GM18505 (cell line): ENCODE results near the gene PRDM16.

Experiments
- ATAC-seq: cut with Tn5 transposase; IDR thresholded peaks from one replicate; pipeline ENCODE4 v1.9.1; 2021; ENCODE audit not compliant: unreplicated experiment
- POLR2A ChIP-seq: IDR thresholded peaks from 4 replicates; pipeline ENCODE4 v1.6.1; 2011; ENCODE audit warnings: borderline replicate concordance; ENCODE audit not compliant: insufficient read depth, insufficient read length; ENCODE audit errors: extremely low read depth

PRDM16 gene

DNA sequence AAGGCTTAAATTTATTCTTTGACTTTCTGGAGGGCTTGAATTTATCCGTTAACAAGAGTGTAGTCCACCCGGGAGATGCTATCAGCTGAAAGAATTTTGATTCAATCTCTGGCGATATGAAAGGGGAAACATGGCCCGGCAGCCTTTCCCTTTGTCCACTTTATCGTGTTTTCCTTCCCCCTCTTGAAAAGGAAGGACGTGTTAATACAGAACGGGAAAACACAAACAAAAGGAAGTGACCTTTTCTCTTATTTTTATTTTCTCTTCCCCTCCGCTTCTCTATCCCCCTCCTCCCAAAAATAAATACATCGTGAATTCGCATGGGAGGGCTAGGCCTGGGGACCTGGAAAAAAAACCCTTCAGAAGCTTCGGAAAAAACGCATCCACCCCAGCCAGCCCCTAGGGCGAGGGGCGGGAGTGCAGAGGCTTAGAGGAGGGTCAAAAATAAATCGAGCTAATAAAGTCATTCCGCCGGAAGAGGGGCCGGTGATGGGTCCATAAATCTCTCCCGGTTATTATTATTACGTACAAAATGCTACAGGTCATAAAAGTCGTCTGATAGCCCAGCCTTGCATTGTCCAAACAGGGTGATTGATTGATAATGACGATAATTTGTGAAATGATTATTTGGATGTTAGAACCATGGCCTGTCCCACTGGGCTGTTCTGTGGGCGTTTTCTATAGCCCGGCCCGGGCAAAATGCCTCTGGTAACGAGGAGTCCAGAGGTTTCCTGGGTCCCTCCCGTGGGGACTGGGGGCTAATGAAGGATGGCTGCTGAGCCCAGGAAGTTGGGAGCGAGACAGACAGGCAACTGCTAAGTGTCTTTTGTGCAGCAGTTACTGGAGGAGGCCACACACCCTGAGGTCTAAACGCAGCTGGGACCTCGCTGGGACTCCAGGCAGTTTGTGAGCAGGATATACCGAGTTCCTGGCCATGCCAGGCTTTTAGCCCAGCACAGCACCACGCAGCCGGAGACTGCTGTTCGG, 179.4 kb downstream of the PRDM16 start:
- no peak for ATAC-seq
- no peak for TF ChIP-seq POLR2A

DNA sequence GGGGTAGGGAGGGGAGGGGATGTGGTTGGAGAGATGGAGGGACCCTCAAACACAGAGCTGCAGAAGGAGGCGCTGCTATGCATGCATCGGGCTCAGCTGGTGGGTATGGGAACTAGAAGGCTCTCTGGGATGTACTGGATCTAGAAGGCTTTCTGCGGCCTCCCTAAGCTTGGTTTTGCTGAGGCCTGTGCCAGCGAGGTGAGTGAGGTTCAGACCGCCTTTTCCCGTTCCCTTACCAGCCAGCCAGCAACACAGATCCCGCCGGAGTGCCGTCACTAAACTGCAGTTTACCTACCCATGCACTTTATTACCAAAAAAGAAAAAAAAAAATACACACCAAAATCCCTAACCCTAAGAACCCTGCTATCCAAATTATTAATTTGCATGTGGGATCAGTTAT, 180.2 kb downstream of the PRDM16 start:
- no peak for TF ChIP-seq POLR2A
- no peak for ATAC-seq

GRCh38 chr1:3249631-3250501, 180.9 kb downstream of the PRDM16 start:
- TF ChIP-seq POLR2A = no peak
- ATAC-seq = no peak

GRCh38 chr1:3250624-3251023, 181.6 kb downstream of the PRDM16 start:
- no peak for TF ChIP-seq POLR2A
- ATAC-seq = no peak

GRCh38 chr1:3251099-3251806, 182.2 kb downstream of the PRDM16 start:
- no peak for ATAC-seq
- no peak for TF ChIP-seq POLR2A

DNA sequence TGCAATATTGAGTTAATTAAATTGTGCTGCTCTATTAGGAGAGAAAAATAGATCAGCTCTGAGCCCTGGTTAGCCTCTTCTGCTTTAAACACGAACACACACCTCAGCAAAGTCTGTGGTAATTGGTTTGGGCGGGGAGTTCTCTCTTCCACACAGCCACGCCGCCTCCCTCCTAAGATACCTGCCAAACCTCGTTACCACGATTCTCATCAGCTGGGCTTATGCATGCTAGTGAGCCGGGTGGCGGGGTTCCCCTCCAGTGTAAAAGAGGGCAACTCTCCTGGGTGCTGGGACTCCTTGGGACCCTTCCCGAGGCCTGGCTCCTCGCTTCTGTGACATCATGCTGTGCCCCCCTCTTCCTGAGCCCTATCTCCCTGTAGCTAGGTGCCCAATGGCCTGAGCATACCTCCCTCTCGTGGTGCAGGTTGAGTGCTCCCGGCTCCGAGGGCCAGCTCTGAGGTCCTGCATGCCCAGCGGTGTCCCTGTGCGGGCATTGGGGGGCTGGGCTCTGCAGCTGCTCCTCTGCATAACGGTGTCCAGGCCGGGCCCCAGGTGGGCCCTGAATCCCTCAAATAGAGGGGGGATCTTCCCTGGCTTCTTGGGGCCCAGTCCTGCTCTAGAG, 182.9 kb downstream of the PRDM16 start:
- TF ChIP-seq POLR2A = no peak
- ATAC-seq = no peak

GRCh38 chr1:3255680-3256079, 186.7 kb downstream of the PRDM16 start:
- no peak for ATAC-seq
- no peak for TF ChIP-seq POLR2A

DNA sequence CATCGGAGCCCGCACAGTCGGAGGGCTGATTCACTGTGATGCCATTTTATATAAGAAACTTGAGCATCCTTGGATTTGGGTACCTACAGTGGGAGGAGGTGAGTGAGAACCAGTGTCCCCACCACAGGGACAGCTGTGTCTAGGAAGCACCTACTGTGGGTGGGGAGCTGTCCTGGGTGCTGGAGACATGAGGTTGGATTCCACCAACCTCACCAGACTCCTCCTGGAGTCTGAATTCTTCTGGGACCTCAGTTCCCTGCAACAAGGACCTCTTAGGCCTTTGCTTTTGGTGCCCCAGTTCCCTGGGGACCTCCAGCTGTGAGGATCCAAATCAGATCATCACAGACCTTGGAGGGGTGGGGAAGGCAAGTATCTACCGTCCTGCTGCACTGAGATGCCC, 188.8 kb downstream of the PRDM16 start:
- no peak for ATAC-seq
- TF ChIP-seq POLR2A = no peak

- ATAC-seq = no peak
- TF ChIP-seq POLR2A = no peak
Measured at GRCh38 chr1:3258386-3259003, 189.5 kb downstream of the PRDM16 start.

GRCh38 chr1:3259020-3259419, 190.0 kb downstream of the PRDM16 start:
- no peak for ATAC-seq
- no peak for TF ChIP-seq POLR2A

DNA sequence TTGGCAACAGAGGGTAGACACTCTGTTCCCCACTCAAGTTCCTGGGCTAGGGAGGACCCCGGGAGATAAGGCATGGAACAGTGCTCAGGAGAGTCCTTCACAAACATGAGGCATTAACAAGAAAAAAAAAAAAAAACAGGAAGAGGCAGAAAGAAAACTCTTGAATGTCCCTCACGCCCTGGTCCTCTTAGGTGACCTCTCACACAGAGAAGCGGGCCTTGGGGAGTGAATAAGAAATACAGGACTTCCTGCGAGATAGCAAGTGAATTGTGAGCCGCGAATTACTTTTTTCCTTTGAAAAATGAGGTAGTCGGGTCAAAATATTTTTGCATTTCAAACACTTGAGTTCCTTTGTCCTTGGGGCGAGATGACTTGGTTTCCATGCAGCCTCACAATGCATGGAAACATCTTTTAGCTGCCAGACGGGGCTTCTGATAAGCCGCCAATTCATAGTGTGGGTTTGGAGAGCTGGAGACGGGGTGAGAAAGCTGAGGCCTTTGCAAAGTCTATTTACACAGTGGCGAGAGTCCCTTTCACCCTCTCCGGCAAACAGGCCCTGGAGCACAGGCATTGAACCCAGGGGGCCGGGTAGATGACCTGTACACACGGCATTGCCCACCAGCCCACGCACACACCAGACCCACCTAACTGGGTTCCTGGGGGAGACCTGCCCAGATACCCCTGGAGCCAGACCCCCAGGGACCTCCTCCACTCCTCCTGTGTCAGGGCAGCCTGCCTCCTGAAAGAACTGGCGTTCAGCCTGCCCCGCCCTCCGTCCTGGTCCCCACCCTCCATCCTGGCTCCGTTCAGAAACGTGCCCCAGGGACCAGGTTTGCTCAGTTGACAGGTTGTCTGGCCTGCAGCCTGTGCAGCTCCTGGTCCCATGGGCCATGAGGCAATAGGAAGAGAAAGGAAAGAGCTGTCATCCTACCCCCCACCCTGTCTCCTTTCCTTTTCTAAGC, 192.3 kb downstream of the PRDM16 start:
- ATAC-seq = no peak
- no peak for TF ChIP-seq POLR2A
